Mesothelial cell of epicardium (in vitro differentiated cells): ENCODE data around the gene GYS1. TPM values are rescaled to one million over a fixed set of nuclear protein-coding genes. Genes with fewer than 3 reads are reported as not detected.

Experiments
- DNase-seq, 2 experiments: peaks; one replicate each; pipeline ENCODE4 v3.0.0; 2021; ENCODE audit warnings: low spot score in 2 of 2; ENCODE audit not compliant: unreplicated experiment in 2 of 2
- H3K27ac Mint-ChIP-seq: 2 replicates; pipeline ENCODE4 v1.8.0; 2021; ENCODE audit warnings: mixed read lengths
- H3K27me3 Mint-ChIP-seq: 2 replicates; pipeline ENCODE4 v1.8.0; 2021; ENCODE audit warnings: low read depth, mixed read lengths
- H3K36me3 Mint-ChIP-seq: 2 replicates; pipeline ENCODE4 v1.8.0; 2021; ENCODE audit warnings: mixed read lengths
- H3K4me1 Mint-ChIP-seq: 2 replicates; pipeline ENCODE4 v1.8.0; 2021; ENCODE audit warnings: mixed read lengths
- H3K4me3 Mint-ChIP-seq: 2 replicates; pipeline ENCODE4 v1.8.0; 2021; ENCODE audit warnings: mild to moderate bottlenecking, moderate library complexity, mixed read lengths
- H3K9me3 Mint-ChIP-seq: 2 replicates; pipeline ENCODE4 v1.8.0; 2021; ENCODE audit warnings: mixed read lengths
- CTCF ChIP-seq: fragments of 200-600 bp; sonication (generic); IDR thresholded peaks from one replicate; pipeline ENCODE4 v1.5.0; 2021; ENCODE audit warnings: antibody characterized with exemption; ENCODE audit not compliant: unreplicated experiment
- total RNA-seq: library from RNA; stranded (reverse); gene quantifications from 3 replicates; pipeline ENCODE4 v1.2.1, GENCODE V29; 2021

Gene GYS1
- total RNA-seq, 1 donor from 2014 or later, result 58.8 TPM

DNA sequence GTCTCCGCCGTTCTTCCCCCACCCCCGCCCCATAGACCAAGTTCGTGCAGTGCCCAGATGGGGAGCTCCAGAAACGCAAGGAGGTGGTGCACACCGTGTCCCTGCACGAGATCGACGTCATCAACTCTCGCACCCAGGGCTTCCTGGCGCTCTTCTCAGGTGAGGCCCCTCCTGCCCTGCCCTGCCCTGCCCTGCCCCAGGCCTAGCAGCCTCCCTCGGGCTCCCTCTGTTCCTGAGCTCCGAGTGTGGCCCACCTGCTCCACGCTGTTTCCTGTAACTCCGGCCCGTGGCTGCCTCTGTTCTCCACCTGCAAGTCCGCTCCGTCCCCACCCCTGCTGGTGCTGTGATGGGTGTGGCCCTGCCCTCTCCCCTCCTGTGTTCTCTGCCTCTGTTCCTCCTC, 17.3 kb upstream of the GYS1 start:
- no peak overlapping the region for H3K4me3 Mint-ChIP-seq
- peaks cover 23% of the 10 kb centered on the region for H3K36me3 Mint-ChIP-seq
- H3K27ac Mint-ChIP-seq, result no peak overlapping the region
- H3K4me1 Mint-ChIP-seq, result no peaks in the 10 kb centered on the region
- H3K9me3 Mint-ChIP-seq, result no peaks in the 10 kb centered on the region
- no peaks in the 10 kb centered on the region for H3K27me3 Mint-ChIP-seq
- no peak for DNase-seq
- no peak for TF ChIP-seq CTCF

DNA sequence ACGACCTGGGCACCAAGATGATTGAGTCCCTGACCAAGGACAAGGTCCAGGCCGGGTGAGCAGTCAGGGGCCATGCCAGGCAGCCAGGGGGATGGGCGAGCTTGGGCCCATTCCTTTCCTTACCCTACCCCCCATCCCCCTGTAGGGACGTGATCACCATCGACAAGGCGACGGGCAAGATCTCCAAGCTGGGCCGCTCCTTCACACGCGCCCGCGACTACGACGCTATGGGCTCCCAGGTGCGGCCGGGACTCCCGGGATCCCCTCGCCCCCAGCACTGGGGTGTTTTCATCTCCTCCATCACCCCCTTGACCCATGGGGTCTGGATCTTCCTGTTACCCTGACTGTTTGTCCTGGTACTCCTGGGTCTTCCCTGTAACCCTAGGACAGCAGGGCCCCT, 16.7 kb upstream of the GYS1 start:
- no peak for DNase-seq
- Mint-ChIP-seq H3K27me3 (no peaks in the 10 kb centered on the region), H3K36me3 (peaks cover 22% of the 10 kb centered on the region), H3K27ac (no peak overlapping the region), H3K9me3 (no peaks in the 10 kb centered on the region), H3K4me1 (no peaks in the 10 kb centered on the region), H3K4me3 (no peak overlapping the region)
- TF ChIP-seq CTCF, result no peak

DNA sequence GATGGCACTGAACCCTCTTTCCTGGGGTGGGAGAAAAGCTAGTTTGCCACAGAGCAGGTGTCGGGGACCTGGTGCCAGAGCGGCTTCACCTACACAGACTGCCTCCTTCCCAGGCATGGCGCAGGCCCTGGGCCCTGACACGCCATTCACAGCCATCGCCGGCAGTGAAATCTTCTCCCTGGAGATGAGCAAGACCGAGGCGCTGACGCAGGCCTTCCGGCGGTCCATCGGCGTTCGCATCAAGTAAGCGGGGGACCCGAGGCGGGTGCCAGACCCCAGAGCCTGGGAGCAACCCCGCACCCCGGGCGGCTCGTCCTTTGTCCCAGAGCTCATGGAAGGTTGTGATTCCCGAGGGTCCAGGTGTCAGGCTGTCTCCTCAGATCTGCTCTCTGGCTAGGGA, 13.8 kb upstream of the GYS1 start:
- no peaks in the 10 kb centered on the region for H3K27me3 Mint-ChIP-seq
- TF ChIP-seq CTCF, result no peak
- no peaks in the 10 kb centered on the region for H3K4me1 Mint-ChIP-seq
- no peak overlapping the region for H3K4me3 Mint-ChIP-seq
- peaks cover 21% of the 10 kb centered on the region for H3K36me3 Mint-ChIP-seq
- H3K9me3 Mint-ChIP-seq, result no peaks in the 10 kb centered on the region
- no peak overlapping the region for H3K27ac Mint-ChIP-seq
- DNase-seq, result no peak

GRCh38 chr19:49004964-49005614, 12.0 kb upstream of the GYS1 start:
- H3K27ac Mint-ChIP-seq, result no peak overlapping the region
- H3K4me3 Mint-ChIP-seq, result no peak overlapping the region
- no peaks in the 10 kb centered on the region for H3K4me1 Mint-ChIP-seq
- no peak for TF ChIP-seq CTCF
- H3K9me3 Mint-ChIP-seq, result no peaks in the 10 kb centered on the region
- H3K27me3 Mint-ChIP-seq, result no peaks in the 10 kb centered on the region
- peaks cover 17% of the 10 kb centered on the region for H3K36me3 Mint-ChIP-seq
- no peak for DNase-seq

- DNase-seq, result no peak
- Mint-ChIP-seq H3K27ac (no peak overlapping the region), H3K36me3 (peaks cover 22% of the 10 kb centered on the region), H3K4me3 (no peak overlapping the region), H3K9me3 (no peaks in the 10 kb centered on the region), H3K27me3 (no peaks in the 10 kb centered on the region), H3K4me1 (no peaks in the 10 kb centered on the region)
- no peak for TF ChIP-seq CTCF
These were observed 11.0 kb upstream of the GYS1 start for GRCh38 chr19:49004133-49004532.
